ENCODE measurements around the gene HDAC7. TPM values are rescaled to one million over a fixed set of nuclear protein-coding genes. Genes with fewer than 3 reads are reported as not detected.

Gene HDAC7
- 110 TPM for polyA plus RNA-seq (2013)

DNA sequence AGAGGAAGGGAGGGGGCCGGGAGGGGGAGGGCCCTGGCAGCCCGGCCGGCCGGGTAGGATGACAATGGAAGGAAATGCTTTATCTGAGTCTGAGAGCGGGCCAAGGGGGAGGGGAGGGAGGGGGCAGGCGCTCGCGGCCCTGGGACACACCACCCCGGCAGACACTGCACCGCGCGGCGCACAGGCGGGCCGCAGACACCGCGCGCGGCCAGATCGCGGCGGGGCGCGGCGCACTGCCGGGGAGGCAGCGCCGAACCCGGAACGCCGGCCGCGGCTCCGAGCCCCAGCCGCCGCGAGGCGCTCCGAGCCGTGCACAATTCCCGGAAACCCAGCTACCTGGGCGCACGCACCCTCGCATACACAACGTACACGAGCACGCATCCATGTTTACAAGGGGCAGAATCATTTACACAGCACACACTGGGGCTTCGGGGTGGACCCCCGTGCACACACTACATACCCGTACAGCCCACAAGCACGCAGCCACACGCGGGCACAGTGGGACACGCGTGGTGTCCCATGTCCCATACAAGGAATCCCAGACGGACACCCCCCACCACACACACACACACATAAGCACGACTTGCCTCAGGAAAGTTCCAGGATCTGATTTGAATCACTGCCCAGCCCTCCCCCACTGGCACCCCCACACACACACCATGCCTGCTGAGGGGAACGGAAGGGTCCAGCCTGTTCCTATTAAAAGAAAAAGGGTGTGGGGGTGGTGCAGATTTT lies at the start of gene HDAC7:
HDAC7 (minus strand) TSS at position 8 of the 735 bp plus-strand sequence. CDS start 118 bp downstream, outside the sequence.
- Histone ChIP-seq H3K9me3 (ENCODE audit: control extremely low read depth in 1 of 5, control insufficient read depth in 4 of 5, insufficient read depth in 2 of 5, low read depth in 1 of 5, low read length in 4 of 5) (no peaks in the 10 kb centered on the region), H3K4me3 (ENCODE audit: control insufficient read depth in 1 of 7, extremely low read depth in 1 of 7, insufficient read depth in 4 of 7, low read depth in 2 of 7, low read length in 6 of 7) (peak within 1 kb of the TSS; percentile 60 to 94 (median 79)), H3K36me3 (ENCODE audit: control insufficient read depth in 4 of 4, insufficient read depth in 4 of 4, low read length in 3 of 4) (peaks cover 0 to 2% (median under 1%) of the 10 kb centered on the region in 4 experiments), H3K27me3 (replicated peaks in 2 of 5; ENCODE audit: control insufficient read depth in 4 of 5, insufficient read depth in 5 of 5, low read length in 4 of 5) (no peaks in the 10 kb centered on the region), H3K4me1 (ENCODE audit: control extremely low read depth in 1 of 4, control insufficient read depth in 4 of 4, insufficient read depth in 4 of 4, low read length in 3 of 4) (peaks cover 11 to 73% (median 65%) of the 10 kb centered on the region in 4 experiments), H3K27ac (ENCODE audit: insufficient read depth in 1 of 2, low read depth in 1 of 2, low read length in 2 of 2, poor library complexity in 1 of 2, severe bottlenecking in 2 of 2) (peak within 1 kb of the TSS; percentile 64 to 86)
- peak; percentile 61 to 84 (median 71) for DNase-seq
- CTCF ChIA-PET: interaction anchor here (0.9 to 49.5 kb wide), 6 partner anchors 11 to 78 kb away, joined by 3 to 1391 read pairs (median 28); no protein-coding TSS in a partner anchor
- WGBS (ENCODE audit: insufficient coverage): 0% methylated on average over 35 of the region's 58 CpGs
- POLR2A ChIA-PET: interaction anchor here (1.1 to 1.8 kb wide), 5 partner anchors 9 to 18 kb away, joined by 3 to 9 read pairs (median 6); no protein-coding TSS in a partner anchor

DNA sequence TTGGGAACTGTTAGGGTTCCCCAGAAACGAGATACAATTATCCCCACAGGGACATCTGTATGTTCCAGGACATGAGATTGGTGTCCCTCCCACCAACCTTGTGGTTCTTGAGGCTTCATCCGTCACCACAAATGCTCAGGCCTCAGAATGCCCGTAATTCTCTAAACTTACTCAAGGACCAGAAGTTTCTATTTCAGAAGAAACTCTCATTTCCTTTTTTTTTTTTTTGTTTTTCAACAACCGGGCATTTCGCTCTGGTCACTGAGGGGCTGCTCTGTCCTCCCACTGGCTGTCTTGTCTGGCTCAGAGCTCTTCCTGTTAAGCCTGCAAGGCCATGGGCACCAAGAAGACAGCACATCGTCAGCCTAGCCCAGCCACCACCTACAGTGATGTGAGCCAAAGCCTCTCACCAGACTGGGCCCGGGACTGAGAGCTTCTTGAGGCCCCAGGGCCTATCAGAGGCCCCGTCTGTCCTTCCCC lies 48.9 kb upstream of the HDAC7 start:
- H3K27ac ChIP-seq (ENCODE audit: insufficient read depth in 1 of 2, low read depth in 1 of 2, low read length in 2 of 2, poor library complexity in 1 of 2, severe bottlenecking in 2 of 2): no peak overlapping the region
- H3K9me3 ChIP-seq (ENCODE audit: control extremely low read depth in 1 of 5, control insufficient read depth in 4 of 5, insufficient read depth in 2 of 5, low read depth in 1 of 5, low read length in 4 of 5): no peaks in the 10 kb centered on the region
- POLR2A ChIA-PET: no interaction called here
- peak; percentile 20 to 63 (median 49) for DNase-seq
- CTCF ChIA-PET: interaction anchor here (0.9 to 1.0 kb wide), 2 partner anchors 18 to 23 kb away, joined by 4 to 5 read pairs; no protein-coding TSS in a partner anchor
- WGBS (ENCODE audit: insufficient coverage): 65% methylated on average over 6 of the region's 8 CpGs
- peaks cover 0 to 20% (median 15%) of the 10 kb centered on the region in 4 experiments for H3K4me1 ChIP-seq (ENCODE audit: control extremely low read depth in 1 of 4, control insufficient read depth in 4 of 4, insufficient read depth in 4 of 4, low read length in 3 of 4)
- H3K36me3 ChIP-seq (ENCODE audit: control insufficient read depth in 4 of 4, insufficient read depth in 4 of 4, low read length in 3 of 4): no peaks in the 10 kb centered on the region
- H3K4me3 ChIP-seq (ENCODE audit: control insufficient read depth in 1 of 7, extremely low read depth in 1 of 7, insufficient read depth in 4 of 7, low read depth in 2 of 7, low read length in 6 of 7): no peak overlapping the region
- no peaks in the 10 kb centered on the region for H3K27me3 ChIP-seq (replicated peaks in 2 of 5; ENCODE audit: control insufficient read depth in 4 of 5, insufficient read depth in 5 of 5, low read length in 4 of 5)

DNA sequence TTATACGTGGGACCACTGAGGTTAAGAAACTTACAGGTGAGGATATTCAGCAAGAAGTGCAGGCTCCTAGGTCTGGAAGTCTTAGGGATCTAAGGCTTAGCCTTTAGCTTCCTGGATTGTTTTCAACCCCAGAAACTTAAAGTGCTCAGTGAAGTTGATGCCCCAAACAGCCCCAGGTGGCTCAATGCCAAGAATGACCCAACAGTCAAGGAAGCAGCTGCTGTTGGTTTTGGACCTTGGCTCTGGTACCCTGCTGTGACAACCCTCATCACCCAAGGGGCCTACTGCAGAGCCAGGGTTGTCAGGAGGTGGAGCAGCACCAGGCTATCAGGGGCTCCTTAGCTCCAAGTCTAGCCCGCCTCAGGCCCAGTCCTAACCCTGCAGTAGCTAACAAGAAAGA lies 48.3 kb upstream of the HDAC7 start:
- Histone ChIP-seq H3K9me3 (ENCODE audit: control extremely low read depth in 1 of 5, control insufficient read depth in 4 of 5, insufficient read depth in 2 of 5, low read depth in 1 of 5, low read length in 4 of 5) (no peaks in the 10 kb centered on the region), H3K4me3 (ENCODE audit: control insufficient read depth in 1 of 7, extremely low read depth in 1 of 7, insufficient read depth in 4 of 7, low read depth in 2 of 7, low read length in 6 of 7) (no peak overlapping the region), H3K27me3 (replicated peaks in 2 of 5; ENCODE audit: control insufficient read depth in 4 of 5, insufficient read depth in 5 of 5, low read length in 4 of 5) (no peaks in the 10 kb centered on the region), H3K4me1 (ENCODE audit: control extremely low read depth in 1 of 4, control insufficient read depth in 4 of 4, insufficient read depth in 4 of 4, low read length in 3 of 4) (peaks cover 0 to 20% (median 15%) of the 10 kb centered on the region in 4 experiments), H3K27ac (ENCODE audit: insufficient read depth in 1 of 2, low read depth in 1 of 2, low read length in 2 of 2, poor library complexity in 1 of 2, severe bottlenecking in 2 of 2) (no peak overlapping the region), H3K36me3 (ENCODE audit: control insufficient read depth in 4 of 4, insufficient read depth in 4 of 4, low read length in 3 of 4) (no peaks in the 10 kb centered on the region)
- 100% methylated on average over 2 of the region's 2 CpGs for WGBS (ENCODE audit: insufficient coverage)
- CTCF ChIA-PET: interaction anchor here (0.8 to 1.0 kb wide), 3 partner anchors 10 to 24 kb away, joined by 3 to 5 read pairs (median 4); no protein-coding TSS in a partner anchor
- POLR2A ChIA-PET: no interaction called here
- DNase-seq: no peak

DNA sequence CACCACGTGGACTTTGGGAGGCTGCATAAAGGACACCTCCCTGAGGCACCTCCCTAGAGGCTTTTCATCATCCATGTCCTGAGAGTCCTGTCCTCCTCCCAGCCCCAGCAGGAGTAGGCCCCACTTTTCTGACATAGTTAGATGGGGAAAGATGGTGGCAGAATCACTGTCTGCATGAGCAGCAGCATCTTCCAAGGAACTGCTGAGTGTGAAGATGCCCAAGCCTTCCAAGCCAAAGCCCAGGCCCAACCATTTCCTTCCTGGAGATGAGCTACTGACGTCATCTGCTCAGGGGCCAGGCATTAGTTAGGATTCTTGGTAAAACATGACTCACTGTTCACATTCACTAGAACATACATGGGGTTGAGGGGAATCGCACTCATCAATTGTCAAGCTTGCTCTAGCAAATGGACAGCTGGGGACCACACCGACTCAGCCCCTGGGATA lies 47.8 kb upstream of the HDAC7 start:
- H3K9me3 ChIP-seq (ENCODE audit: control extremely low read depth in 1 of 5, control insufficient read depth in 4 of 5, insufficient read depth in 2 of 5, low read depth in 1 of 5, low read length in 4 of 5): no peaks in the 10 kb centered on the region
- no peaks in the 10 kb centered on the region for H3K36me3 ChIP-seq (ENCODE audit: control insufficient read depth in 4 of 4, insufficient read depth in 4 of 4, low read length in 3 of 4)
- no peak overlapping the region for H3K27ac ChIP-seq (ENCODE audit: insufficient read depth in 1 of 2, low read depth in 1 of 2, low read length in 2 of 2, poor library complexity in 1 of 2, severe bottlenecking in 2 of 2)
- DNase-seq: peak; percentile 58 to 61 (median 59)
- H3K27me3 ChIP-seq (replicated peaks in 2 of 5; ENCODE audit: control insufficient read depth in 4 of 5, insufficient read depth in 5 of 5, low read length in 4 of 5): no peaks in the 10 kb centered on the region
- peaks cover 0 to 20% (median 15%) of the 10 kb centered on the region in 4 experiments for H3K4me1 ChIP-seq (ENCODE audit: control extremely low read depth in 1 of 4, control insufficient read depth in 4 of 4, insufficient read depth in 4 of 4, low read length in 3 of 4)
- CTCF ChIA-PET: interaction anchor here (0.8 to 1.1 kb wide), 3 partner anchors 9 to 29 kb away, joined by 3 to 4 read pairs (median 3); no protein-coding TSS in a partner anchor
- 72% methylated on average over 4 of the region's 4 CpGs for WGBS (ENCODE audit: insufficient coverage)
- POLR2A ChIA-PET: no interaction called here
- H3K4me3 ChIP-seq (ENCODE audit: control insufficient read depth in 1 of 7, extremely low read depth in 1 of 7, insufficient read depth in 4 of 7, low read depth in 2 of 7, low read length in 6 of 7): no peak overlapping the region

DNA sequence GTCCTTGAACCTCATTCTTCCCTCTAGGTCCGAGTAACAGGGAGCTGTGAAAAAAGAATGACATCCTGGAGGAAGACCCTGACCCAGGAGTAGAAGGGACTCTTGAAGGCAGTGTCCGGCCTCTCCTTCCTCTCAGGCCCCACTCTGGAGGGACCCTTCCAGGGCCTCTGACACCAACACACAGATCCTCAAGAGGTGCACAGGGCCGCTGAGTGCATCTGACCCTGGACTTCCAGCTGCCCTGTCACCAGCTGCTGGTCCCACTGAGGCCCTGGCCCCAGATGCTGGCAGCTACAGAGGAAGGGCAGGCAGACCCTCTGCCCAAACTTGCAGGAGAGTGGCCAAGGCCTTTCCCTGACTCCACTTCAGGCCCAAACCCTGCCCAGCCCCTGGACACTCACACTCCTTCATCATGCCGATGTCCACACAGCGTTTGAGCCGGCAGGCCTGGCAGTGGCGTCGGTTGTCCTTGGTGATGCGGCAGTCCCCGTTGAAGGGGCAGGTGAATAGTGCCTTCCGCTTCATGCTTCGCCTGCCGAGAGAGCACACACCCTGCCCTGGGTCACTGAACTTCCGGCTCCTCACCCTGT lies 45.0 kb upstream of the HDAC7 start:
- Histone ChIP-seq H3K9me3 (ENCODE audit: control extremely low read depth in 1 of 5, control insufficient read depth in 4 of 5, insufficient read depth in 2 of 5, low read depth in 1 of 5, low read length in 4 of 5) (no peaks in the 10 kb centered on the region), H3K36me3 (ENCODE audit: control insufficient read depth in 4 of 4, insufficient read depth in 4 of 4, low read length in 3 of 4) (no peaks in the 10 kb centered on the region), H3K27ac (ENCODE audit: insufficient read depth in 1 of 2, low read depth in 1 of 2, low read length in 2 of 2, poor library complexity in 1 of 2, severe bottlenecking in 2 of 2) (no peak overlapping the region), H3K27me3 (replicated peaks in 2 of 5; ENCODE audit: control insufficient read depth in 4 of 5, insufficient read depth in 5 of 5, low read length in 4 of 5) (no peaks in the 10 kb centered on the region), H3K4me3 (ENCODE audit: control insufficient read depth in 1 of 7, extremely low read depth in 1 of 7, insufficient read depth in 4 of 7, low read depth in 2 of 7, low read length in 6 of 7) (no peak overlapping the region), H3K4me1 (ENCODE audit: control extremely low read depth in 1 of 4, control insufficient read depth in 4 of 4, insufficient read depth in 4 of 4, low read length in 3 of 4) (peaks cover 0 to 19% (median 14%) of the 10 kb centered on the region in 4 experiments)
- CTCF ChIA-PET: interaction anchor here (1.3 kb wide), 1 partner anchor 10 kb away, joined by 3 read pairs; no protein-coding TSS in a partner anchor
- DNase-seq: no peak
- 98% methylated on average over 13 of the region's 14 CpGs for WGBS (ENCODE audit: insufficient coverage)
- POLR2A ChIA-PET: interaction anchor here (2.0 kb wide), 1 partner anchor 10 kb away, joined by 4 read pairs; no protein-coding TSS in a partner anchor

DNA sequence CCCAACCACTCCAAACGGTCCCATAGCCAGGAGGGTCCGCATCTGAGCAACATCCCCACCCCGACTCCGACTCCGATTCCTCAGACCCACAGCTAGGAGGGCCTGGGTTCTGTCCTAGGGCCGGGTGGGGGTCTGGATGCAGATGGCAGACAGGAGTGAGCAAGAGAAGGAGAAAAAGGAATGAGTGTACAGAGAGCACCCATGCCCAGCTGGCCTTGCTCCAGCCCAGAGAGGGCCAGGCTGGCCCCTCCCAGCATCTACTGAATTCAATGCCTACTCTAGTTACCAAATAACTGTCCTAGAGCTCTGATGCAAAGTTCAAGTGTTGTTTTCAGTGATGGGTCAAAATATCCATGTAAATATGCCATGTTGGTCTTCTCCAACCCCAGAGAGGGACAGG lies 44.3 kb upstream of the HDAC7 start:
- H3K4me1 ChIP-seq (ENCODE audit: control extremely low read depth in 1 of 4, control insufficient read depth in 4 of 4, insufficient read depth in 4 of 4, low read length in 3 of 4): peaks cover 0 to 18% (median 14%) of the 10 kb centered on the region in 4 experiments
- no peak overlapping the region for H3K27ac ChIP-seq (ENCODE audit: insufficient read depth in 1 of 2, low read depth in 1 of 2, low read length in 2 of 2, poor library complexity in 1 of 2, severe bottlenecking in 2 of 2)
- CTCF ChIA-PET: interaction anchor here (3.4 to 4.2 kb wide), 2 partner anchors 7 to 24 kb away, joined by 15 to 17 read pairs; no protein-coding TSS in a partner anchor
- H3K36me3 ChIP-seq (ENCODE audit: control insufficient read depth in 4 of 4, insufficient read depth in 4 of 4, low read length in 3 of 4): no peaks in the 10 kb centered on the region
- POLR2A ChIA-PET: interaction anchor here (2.0 kb wide), 1 partner anchor 10 kb away, joined by 4 read pairs; no protein-coding TSS in a partner anchor
- H3K27me3 ChIP-seq (replicated peaks in 2 of 5; ENCODE audit: control insufficient read depth in 4 of 5, insufficient read depth in 5 of 5, low read length in 4 of 5): no peaks in the 10 kb centered on the region
- DNase-seq: no peak
- no peak overlapping the region for H3K4me3 ChIP-seq (ENCODE audit: control insufficient read depth in 1 of 7, extremely low read depth in 1 of 7, insufficient read depth in 4 of 7, low read depth in 2 of 7, low read length in 6 of 7)
- 90% methylated on average over 6 of the region's 6 CpGs for WGBS (ENCODE audit: insufficient coverage)
- H3K9me3 ChIP-seq (ENCODE audit: control extremely low read depth in 1 of 5, control insufficient read depth in 4 of 5, insufficient read depth in 2 of 5, low read depth in 1 of 5, low read length in 4 of 5): no peaks in the 10 kb centered on the region
